ENCODE results near the gene GNPDA1.

GRCh38 chr5:141995656-141996055 is 17.2 kb downstream of the GNPDA1 start:
- TF ChIP-seq TAF1 (IDR thresholded peaks at IDR 0.05; ENCODE audit: borderline replicate concordance, insufficient read depth, low read length) = no peak
- TF ChIP-seq POLR2AphosphoS5 (IDR thresholded peaks at IDR 0.05; ENCODE audit: low read depth, low read length) = no peak
- no peak for TF ChIP-seq REST (IDR thresholded peaks at IDR 0.05; ENCODE audit: insufficient read depth in 1 of 2, low read depth in 2 of 2, low read length in 2 of 2)
- no peak for TF ChIP-seq SIN3A (IDR thresholded peaks at IDR 0.05; ENCODE audit: borderline replicate concordance, insufficient read depth, low read length)
- no peak for TF ChIP-seq FOXP2 (optimal IDR thresholded peaks at IDR 0.05; ENCODE audit: borderline replicate concordance, extremely low read depth, extremely low read length, insufficient read depth)

Measured in PFSK-1 (cell line).